ENCODE data around the gene MRPL52. TPM values are rescaled to one million over a fixed set of nuclear protein-coding genes. Genes with fewer than 3 reads are reported as not detected.

MRPL52 gene
- 36.9 and 64.4 TPM in 2 replicates for total RNA-seq

GRCh38 chr14:22829661-22830442 lies at the start of gene MRPL52:
Gene MRPL52, plus strand, starts transcription at chr14:22829887. Its CDS starts 26 bp downstream, at chr14:22829913.

GRCh38 chr14:22814941-22815713 lies 14.6 kb upstream of the MRPL52 start, which contains the start of gene SLC7A7:
Gene SLC7A7, minus strand, starts transcription at chr14:22815435. Its CDS starts 2,037 bp downstream, at chr14:22813398.

DNA sequence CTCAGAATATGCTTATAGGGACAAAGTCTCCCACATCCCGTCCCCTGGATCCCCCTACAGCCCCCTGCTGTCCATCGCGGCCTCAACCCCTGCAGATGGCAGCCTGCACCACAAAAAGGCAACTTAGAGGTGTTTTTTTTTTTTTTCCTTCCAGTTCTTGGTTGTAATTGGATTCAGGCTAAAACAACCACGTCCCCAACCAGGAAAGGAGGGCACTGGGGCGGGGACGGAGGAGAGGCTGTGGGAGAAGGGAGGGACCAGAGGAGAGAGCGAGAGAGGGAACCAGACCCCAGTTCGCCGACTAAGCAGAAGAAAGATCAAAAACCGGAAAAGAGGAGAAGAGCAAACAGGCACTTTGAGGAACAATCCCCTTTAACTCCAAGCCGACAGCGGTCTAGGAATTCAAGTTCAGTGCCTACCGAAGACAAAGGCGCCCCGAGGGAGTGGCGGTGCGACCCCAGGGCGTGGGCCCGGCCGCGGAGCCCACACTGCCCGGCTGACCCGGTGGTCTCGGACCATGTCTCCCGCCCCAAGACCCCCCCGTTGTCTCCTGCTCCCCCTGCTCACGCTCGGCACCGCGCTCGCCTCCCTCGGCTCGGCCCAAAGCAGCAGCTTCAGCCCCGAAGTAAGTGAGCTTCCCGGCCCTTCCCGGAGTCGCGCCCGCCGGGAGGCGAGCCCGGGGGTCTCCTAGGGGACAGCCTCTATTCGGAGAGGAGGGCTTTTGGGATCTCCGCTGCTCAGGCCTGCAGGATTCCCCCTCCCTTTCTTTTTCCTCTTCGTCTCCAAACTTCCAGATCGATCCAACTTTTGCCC lies 6.8 kb downstream of the MRPL52 start, which contains the start of gene MMP14:
TSS of gene MMP14 (plus strand) at position 285 of the 813 bp plus-strand sequence. CDS start at position 518, 233 bp downstream.

GRCh38 chr14:22871224-22872032 lies 41.7 kb downstream of the MRPL52 start, which contains the start of gene LRP10:
Gene LRP10, plus strand, starts transcription at chr14:22871740. Its CDS starts 564 bp downstream, at chr14:22872304.

GRCh38 chr14:22883173-22883976 lies 53.7 kb downstream of the MRPL52 start, which contains the start of gene REM2:
Gene REM2, plus strand, starts transcription at chr14:22883222. Its CDS starts 66 bp downstream, at chr14:22883288.

Small RNAs within 50 kb of the gene (small RNA-seq; reads per million reads assigned to genes)
- not detected for gene RF00019

Other genes with a start within 250 kb of the MRPL52 start
- gene DAD1, start 240.7 kb upstream of the MRPL52 start, total RNA-seq, result 141 and 360 TPM in 2 replicates
- 13.0 and 18.1 TPM in 2 replicates for gene ABHD4, start 231.6 kb upstream of the MRPL52 start, total RNA-seq
- gene OR6J1, start 185.5 kb upstream of the MRPL52 start, total RNA-seq, result not detected in 2 replicates
- 52.7 and 69.9 TPM in 2 replicates for gene OXA1L, start 63.2 kb upstream of the MRPL52 start, total RNA-seq
- 3.5 and 28.5 TPM in 2 replicates for gene SLC7A7, start 14.5 kb upstream of the MRPL52 start, total RNA-seq
- gene MMP14, start 6.7 kb downstream of the MRPL52 start, total RNA-seq, result 92.7 and 162 TPM in 2 replicates
- gene LRP10, start 41.9 kb downstream of the MRPL52 start, total RNA-seq, result 77.7 and 107 TPM in 2 replicates
- 0.39 TPM in 1 of 2 replicates, not detected in the other for gene REM2, start 53.3 kb downstream of the MRPL52 start, total RNA-seq
- gene RBM23, start 89.3 kb downstream of the MRPL52 start, total RNA-seq, result 79.3 and 117 TPM in 2 replicates
- gene PRMT5, start 99.5 kb downstream of the MRPL52 start, total RNA-seq, result 50.6 and 88.8 TPM in 2 replicates
- gene HAUS4, start 127.2 kb downstream of the MRPL52 start, total RNA-seq, result 36.1 and 69.9 TPM in 2 replicates
- 31.0 and 70.4 TPM in 2 replicates for gene AJUBA, start 152.7 kb downstream of the MRPL52 start, total RNA-seq
- 22.4 and 23.3 TPM in 2 replicates for gene C14orf93, start 180.3 kb downstream of the MRPL52 start, total RNA-seq
- 157 and 196 TPM in 2 replicates for gene PSMB5, start 205.0 kb downstream of the MRPL52 start, total RNA-seq
- not detected in 2 replicates for gene PSMB11, start 212.3 kb downstream of the MRPL52 start, total RNA-seq
- gene CDH24, start 227.6 kb downstream of the MRPL52 start, total RNA-seq, result 4.7 and 6.7 TPM in 2 replicates